Measurements from ENCODE around the gene BBS1.

DNA sequence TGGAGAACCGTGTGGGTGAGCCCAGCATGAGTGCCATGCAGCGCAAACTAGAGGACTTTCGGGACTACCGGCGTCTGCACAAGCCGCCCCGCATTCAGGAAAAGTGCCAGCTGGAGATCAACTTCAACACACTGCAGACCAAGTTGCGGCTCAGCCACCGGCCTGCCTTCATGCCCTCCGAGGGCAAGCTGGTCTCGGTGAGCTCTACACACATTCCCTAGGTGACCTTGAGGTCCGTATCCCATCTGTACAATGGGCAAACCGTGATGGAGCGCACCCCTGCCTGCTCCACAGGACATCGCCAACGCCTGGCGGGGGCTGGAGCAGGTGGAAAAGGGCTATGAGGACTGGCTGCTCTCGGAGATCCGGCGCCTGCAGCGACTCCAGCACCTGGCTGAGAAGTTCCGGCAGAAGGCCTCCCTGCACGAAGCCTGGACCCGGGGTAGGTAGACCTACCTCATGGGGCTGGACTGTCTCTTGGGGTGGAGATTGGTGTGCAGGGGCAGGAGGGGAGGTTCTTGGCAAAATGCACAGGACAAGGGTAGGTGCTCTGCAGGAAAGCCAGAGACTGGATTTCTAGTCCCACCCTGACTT lies 47.4 kb downstream of the BBS1 start:
- TF ChIP-seq, protein P1, sequence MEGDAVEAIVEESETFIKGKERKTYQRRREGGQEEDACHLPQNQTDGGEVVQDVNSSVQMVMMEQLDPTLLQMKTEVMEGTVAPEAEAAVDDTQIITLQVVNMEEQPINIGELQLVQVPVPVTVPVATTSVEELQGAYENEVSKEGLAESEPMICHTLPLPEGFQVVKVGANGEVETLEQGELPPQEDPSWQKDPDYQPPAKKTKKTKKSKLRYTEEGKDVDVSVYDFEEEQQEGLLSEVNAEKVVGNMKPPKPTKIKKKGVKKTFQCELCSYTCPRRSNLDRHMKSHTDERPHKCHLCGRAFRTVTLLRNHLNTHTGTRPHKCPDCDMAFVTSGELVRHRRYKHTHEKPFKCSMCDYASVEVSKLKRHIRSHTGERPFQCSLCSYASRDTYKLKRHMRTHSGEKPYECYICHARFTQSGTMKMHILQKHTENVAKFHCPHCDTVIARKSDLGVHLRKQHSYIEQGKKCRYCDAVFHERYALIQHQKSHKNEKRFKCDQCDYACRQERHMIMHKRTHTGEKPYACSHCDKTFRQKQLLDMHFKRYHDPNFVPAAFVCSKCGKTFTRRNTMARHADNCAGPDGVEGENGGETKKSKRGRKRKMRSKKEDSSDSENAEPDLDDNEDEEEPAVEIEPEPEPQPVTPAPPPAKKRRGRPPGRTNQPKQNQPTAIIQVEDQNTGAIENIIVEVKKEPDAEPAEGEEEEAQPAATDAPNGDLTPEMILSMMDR (IDR thresholded peaks at IDR 0.05; ENCODE audit: insufficient read depth, low read depth, low read length) = no peak
- no peak for TF ChIP-seq EZH2 (IDR thresholded peaks at IDR 0.05; ENCODE audit: insufficient read depth, low read length)

Measured in astrocyte (in vitro differentiated cells and primary cell).